HepG2 (cell line): ENCODE measurements around the gene GNB3. TPM values are rescaled to one million over a fixed set of nuclear protein-coding genes. Genes with fewer than 3 reads are reported as not detected.

ENCODE experiments used
- EHMT2 ChIP-seq: fragments of 200-600 bp; sonication (generic); IDR thresholded peaks from 2 replicates; pipeline ENCODE4 v1.7.0; 2017; ENCODE audit warnings: antibody characterized with exemption, low read depth, low read length, borderline replicate concordance
- FOXP1 ChIP-seq, 2 experiments: fragments of 450-650 bp in 1 of 2; IDR thresholded peaks; 2 replicates each; pipeline ENCODE4 v1.6.1; 2017 to 2018; ENCODE audit warnings: antibody characterized with exemption in 1 of 2
- GPN1 ChIP-seq: sonication (generic); formaldehyde crosslinking; IDR thresholded peaks from 2 replicates; pipeline ENCODE4 v1.5.1; 2020; ENCODE audit warnings: missing genetic modification reagents, borderline replicate concordance
- KLF16 ChIP-seq, 2 experiments: sonication (generic) in 1 of 2; formaldehyde crosslinking in 1 of 2; IDR thresholded peaks; 2 replicates each; pipeline versions ENCODE4 v1.6.1 to v1.8.0; 2016 to 2023; ENCODE audit warnings: missing genetic modification reagents in 2 of 2, missing compliant biosample characterization in 1 of 2
- MAFF ChIP-seq: IDR thresholded peaks from 2 replicates; pipeline ENCODE4 v1.6.1; 2011; ENCODE audit warnings: low read depth, low read length, improper control_type of control experiment
- MEIS2 ChIP-seq: sonication (generic); formaldehyde crosslinking; IDR thresholded peaks from 2 replicates; pipeline ENCODE4 v1.9.0; 2021; ENCODE audit warnings: mild to moderate bottlenecking, missing genetic modification reagents
- NRL ChIP-seq: sonication (generic); formaldehyde crosslinking; IDR thresholded peaks from 2 replicates; pipeline ENCODE4 v1.5.0; 2020; ENCODE audit warnings: missing genetic modification reagents, mild to moderate bottlenecking, moderate library complexity, borderline replicate concordance
- PLRG1 ChIP-seq: fragments of 450-650 bp; conservative IDR thresholded peaks from 2 replicates; pipeline ENCODE4 v1.6.1; 2016
- RAD21 ChIP-seq: fragments of 450-650 bp; formaldehyde crosslinking; IDR thresholded peaks from 2 replicates; pipeline ENCODE4 v1.5.0; 2020; ENCODE audit warnings: mild to moderate bottlenecking
- ZEB1 ChIP-seq: IDR thresholded peaks from 2 replicates; pipeline ENCODE4 v1.6.1; 2012; ENCODE audit warnings: mild to moderate bottlenecking, low read depth, inconsistent platforms; ENCODE audit not compliant: insufficient replicate concordance
- ZIK1 ChIP-seq: sonication (generic); formaldehyde crosslinking; IDR thresholded peaks from 2 replicates; pipeline ENCODE4 v1.5.0; 2020; ENCODE audit warnings: mild to moderate bottlenecking, low read depth, missing genetic modification reagents, borderline replicate concordance
- ZNF430 ChIP-seq: sonication (generic); formaldehyde crosslinking; IDR thresholded peaks from 2 replicates; pipeline ENCODE4 v1.9.0; 2021; ENCODE audit warnings: mild to moderate bottlenecking, missing genetic modification reagents
- ZNF7 ChIP-seq: IDR thresholded peaks from 2 replicates; pipeline ENCODE4 v1.6.1; 2016; ENCODE audit warnings: missing biosample characterization, missing genetic modification reagents
- ZNF749 ChIP-seq: sonication (generic); formaldehyde crosslinking; IDR thresholded peaks from 2 replicates; pipeline ENCODE4 v1.8.0; 2022; ENCODE audit warnings: mild to moderate bottlenecking, missing genetic modification reagents, moderate library complexity, borderline replicate concordance
- ZNF790 ChIP-seq: sonication (generic); formaldehyde crosslinking; IDR thresholded peaks from 2 replicates; pipeline ENCODE4 v1.8.0; 2022; ENCODE audit warnings: missing genetic modification reagents, mild to moderate bottlenecking, borderline replicate concordance
- ZNF841 ChIP-seq: sonication (generic); formaldehyde crosslinking; IDR thresholded peaks from 2 replicates; pipeline ENCODE4 v1.8.1; 2023; ENCODE audit warnings: missing genetic modification reagents, borderline replicate concordance
- ZSCAN20 ChIP-seq: sonication (generic); formaldehyde crosslinking; IDR thresholded peaks from 2 replicates; pipeline ENCODE4 v1.4.0; 2020; ENCODE audit warnings: missing genetic modification reagents, mild to moderate bottlenecking, borderline replicate concordance
- polyA plus RNA-seq, 8 experiments: library from polyadenylated mRNA; depleted of rRNA in 3 of 8; stranded (reverse) in 7 of 8; unstranded in 1 of 8; fragments of >200 nt; fragmentation: Illumina TruSeq in 4 of 8; extraction: Trizol in 4 of 8; gene quantifications; 2 replicates each; pipeline versions ENCODE4 v1.2.1 to v1.2.3, GENCODE V29; 2011 to 2016; ENCODE audit warnings: low read depth in 4 of 8, missing spikeins in 1 of 8, mixed read lengths in 1 of 8; ENCODE audit not compliant: insufficient read depth in 1 of 8
- total RNA-seq, 5 experiments: library from RNA; depleted of rRNA; stranded (reverse); fragments of >200 nt; fragmentation: Illumina TruSeq; extraction: Trizol; gene quantifications; 2 replicates each; pipeline ENCODE4 v1.2.3, GENCODE V29; 2016; ENCODE audit warnings: low read depth in 1 of 5
- TF ChIP-seq, protein P1 (sequence below): sonication (generic); formaldehyde crosslinking; IDR thresholded peaks from 2 replicates; pipeline ENCODE4 v1.9.0; 2022; ENCODE audit warnings: low read depth, missing genetic modification reagents
- TF ChIP-seq, protein P2 (sequence below): IDR thresholded peaks from 2 replicates; pipeline ENCODE4 v1.6.1; 2016; ENCODE audit warnings: mild to moderate bottlenecking
- TF ChIP-seq, protein P3 (sequence below): sonication (generic); formaldehyde crosslinking; IDR thresholded peaks from 2 replicates; pipeline ENCODE4 v1.4.0; 2020; ENCODE audit warnings: mild to moderate bottlenecking, missing genetic modification reagents
- TF ChIP-seq, protein P4 (sequence below): sonication (generic); formaldehyde crosslinking; IDR thresholded peaks from 2 replicates; pipeline ENCODE4 v1.4.0; 2020; ENCODE audit warnings: missing genetic modification reagents, borderline replicate concordance
- TF ChIP-seq, protein P5 (sequence below): sonication (generic); formaldehyde crosslinking; IDR thresholded peaks from 2 replicates; pipeline ENCODE4 v1.4.0; 2020; ENCODE audit warnings: missing genetic modification reagents

GNB3 gene
- total and polyA plus RNA-seq, 2 of the 13 experiments (the other 11 are each of a cell fraction or from before 2014, with no cell fraction given), result 1.3 to 3.6 TPM

DNA sequence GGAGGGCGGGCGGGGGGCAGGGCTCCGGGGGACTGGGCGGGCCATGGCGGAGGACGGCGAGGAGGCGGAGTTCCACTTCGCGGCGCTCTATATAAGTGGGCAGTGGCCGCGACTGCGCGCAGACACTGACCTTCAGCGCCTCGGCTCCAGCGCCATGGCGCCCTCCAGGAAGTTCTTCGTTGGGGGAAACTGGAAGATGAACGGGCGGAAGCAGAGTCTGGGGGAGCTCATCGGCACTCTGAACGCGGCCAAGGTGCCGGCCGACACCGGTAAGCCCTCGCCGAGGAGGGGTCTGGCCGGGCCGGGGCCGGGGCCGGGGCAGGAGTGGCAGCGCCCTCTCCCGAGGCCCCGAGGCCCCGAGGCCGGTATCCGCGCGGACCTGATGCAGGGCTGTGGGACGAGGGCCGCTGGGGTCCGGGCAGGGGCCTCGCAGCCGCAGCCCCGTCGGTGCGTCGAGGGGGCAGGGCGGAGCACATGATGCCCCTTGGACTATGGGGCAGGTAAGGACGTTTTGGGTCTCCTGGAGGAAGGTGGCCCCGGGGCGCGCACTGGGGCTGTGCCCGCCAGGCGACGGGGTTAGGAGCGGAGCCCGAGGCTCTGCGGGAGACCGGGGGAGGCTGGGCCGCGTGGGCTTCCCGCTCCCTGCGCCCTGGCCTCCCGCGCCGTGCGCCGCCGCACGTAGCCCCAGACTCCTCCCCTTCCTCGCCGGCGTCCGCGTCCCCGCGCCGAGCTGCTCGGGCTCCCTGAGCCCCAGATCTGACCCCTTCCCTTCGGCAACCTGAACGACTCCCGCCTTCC lies 26.9 kb downstream of the GNB3 start, which contains the start of gene TPI1 (continued):
- peak; percentile 49; the same call in 1 of the 2 replicates for TF ChIP-seq MEIS2 (CRISPR knock-in tag)
- TF ChIP-seq FOXP1 (IDR thresholded peaks at IDR 0.05), result no peak
- no peak for TF ChIP-seq FOXP1 (CRISPR knock-in tag; IDR thresholded peaks at IDR 0.05)
- 0 out of 2 replicates have a peak, but pooled peaks have one; percentile 61 for TF ChIP-seq ZNF790 (CRISPR knock-in tag)
- TF ChIP-seq, protein P1, sequence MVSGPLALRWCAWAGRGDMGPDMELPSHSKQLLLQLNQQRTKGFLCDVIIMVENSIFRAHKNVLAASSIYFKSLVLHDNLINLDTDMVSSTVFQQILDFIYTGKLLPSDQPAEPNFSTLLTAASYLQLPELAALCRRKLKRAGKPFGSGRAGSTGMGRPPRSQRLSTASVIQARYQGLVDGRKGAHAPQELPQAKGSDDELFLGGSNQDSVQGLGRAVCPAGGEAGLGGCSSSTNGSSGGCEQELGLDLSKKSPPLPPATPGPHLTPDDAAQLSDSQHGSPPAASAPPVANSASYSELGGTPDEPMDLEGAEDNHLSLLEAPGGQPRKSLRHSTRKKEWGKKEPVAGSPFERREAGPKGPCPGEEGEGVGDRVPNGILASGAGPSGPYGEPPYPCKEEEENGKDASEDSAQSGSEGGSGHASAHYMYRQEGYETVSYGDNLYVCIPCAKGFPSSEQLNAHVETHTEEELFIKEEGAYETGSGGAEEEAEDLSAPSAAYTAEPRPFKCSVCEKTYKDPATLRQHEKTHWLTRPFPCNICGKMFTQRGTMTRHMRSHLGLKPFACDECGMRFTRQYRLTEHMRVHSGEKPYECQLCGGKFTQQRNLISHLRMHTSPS (CRISPR knock-in tag), result no peak
- no peak for TF ChIP-seq MAFF
- no peak for TF ChIP-seq EHMT2
- TF ChIP-seq, protein P2, sequence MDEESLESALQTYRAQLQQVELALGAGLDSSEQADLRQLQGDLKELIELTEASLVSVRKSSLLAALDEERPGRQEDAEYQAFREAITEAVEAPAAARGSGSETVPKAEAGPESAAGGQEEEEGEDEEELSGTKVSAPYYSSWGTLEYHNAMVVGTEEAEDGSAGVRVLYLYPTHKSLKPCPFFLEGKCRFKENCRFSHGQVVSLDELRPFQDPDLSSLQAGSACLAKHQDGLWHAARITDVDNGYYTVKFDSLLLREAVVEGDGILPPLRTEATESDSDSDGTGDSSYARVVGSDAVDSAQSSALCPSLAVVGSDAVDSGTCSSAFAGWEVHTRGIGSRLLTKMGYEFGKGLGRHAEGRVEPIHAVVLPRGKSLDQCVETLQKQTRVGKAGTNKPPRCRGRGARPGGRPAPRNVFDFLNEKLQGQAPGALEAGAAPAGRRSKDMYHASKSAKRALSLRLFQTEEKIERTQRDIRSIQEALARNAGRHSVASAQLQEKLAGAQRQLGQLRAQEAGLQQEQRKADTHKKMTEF (CRISPR knock-in tag), result peak; percentile 59
- TF ChIP-seq ZNF749 (CRISPR knock-in tag), result peak; percentile 60; the same call in 1 of the 2 replicates
- TF ChIP-seq, protein P3, sequence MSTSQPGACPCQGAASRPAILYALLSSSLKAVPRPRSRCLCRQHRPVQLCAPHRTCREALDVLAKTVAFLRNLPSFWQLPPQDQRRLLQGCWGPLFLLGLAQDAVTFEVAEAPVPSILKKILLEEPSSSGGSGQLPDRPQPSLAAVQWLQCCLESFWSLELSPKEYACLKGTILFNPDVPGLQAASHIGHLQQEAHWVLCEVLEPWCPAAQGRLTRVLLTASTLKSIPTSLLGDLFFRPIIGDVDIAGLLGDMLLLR (CRISPR knock-in tag), result peak; percentile 36
- TF ChIP-seq ZEB1, result no peak
- no peak; the same call in 1 of the 2 replicates for TF ChIP-seq ZIK1 (CRISPR knock-in tag)
- TF ChIP-seq PLRG1, result no peak
- peak in 1 of 2 experiments; percentile 72; a peak in 1 of 4 replicates for TF ChIP-seq KLF16 (CRISPR knock-in tag; IDR thresholded peaks at IDR 0.05)
- TF ChIP-seq GPN1 (CRISPR knock-in tag), result 0 out of 2 replicates have a peak, but pooled peaks have one; percentile 13
- TF ChIP-seq, protein P4, sequence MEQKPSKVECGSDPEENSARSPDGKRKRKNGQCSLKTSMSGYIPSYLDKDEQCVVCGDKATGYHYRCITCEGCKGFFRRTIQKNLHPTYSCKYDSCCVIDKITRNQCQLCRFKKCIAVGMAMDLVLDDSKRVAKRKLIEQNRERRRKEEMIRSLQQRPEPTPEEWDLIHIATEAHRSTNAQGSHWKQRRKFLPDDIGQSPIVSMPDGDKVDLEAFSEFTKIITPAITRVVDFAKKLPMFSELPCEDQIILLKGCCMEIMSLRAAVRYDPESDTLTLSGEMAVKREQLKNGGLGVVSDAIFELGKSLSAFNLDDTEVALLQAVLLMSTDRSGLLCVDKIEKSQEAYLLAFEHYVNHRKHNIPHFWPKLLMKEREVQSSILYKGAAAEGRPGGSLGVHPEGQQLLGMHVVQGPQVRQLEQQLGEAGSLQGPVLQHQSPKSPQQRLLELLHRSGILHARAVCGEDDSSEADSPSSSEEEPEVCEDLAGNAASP (CRISPR knock-in tag), result peak; percentile 52
- TF ChIP-seq, protein P5, sequence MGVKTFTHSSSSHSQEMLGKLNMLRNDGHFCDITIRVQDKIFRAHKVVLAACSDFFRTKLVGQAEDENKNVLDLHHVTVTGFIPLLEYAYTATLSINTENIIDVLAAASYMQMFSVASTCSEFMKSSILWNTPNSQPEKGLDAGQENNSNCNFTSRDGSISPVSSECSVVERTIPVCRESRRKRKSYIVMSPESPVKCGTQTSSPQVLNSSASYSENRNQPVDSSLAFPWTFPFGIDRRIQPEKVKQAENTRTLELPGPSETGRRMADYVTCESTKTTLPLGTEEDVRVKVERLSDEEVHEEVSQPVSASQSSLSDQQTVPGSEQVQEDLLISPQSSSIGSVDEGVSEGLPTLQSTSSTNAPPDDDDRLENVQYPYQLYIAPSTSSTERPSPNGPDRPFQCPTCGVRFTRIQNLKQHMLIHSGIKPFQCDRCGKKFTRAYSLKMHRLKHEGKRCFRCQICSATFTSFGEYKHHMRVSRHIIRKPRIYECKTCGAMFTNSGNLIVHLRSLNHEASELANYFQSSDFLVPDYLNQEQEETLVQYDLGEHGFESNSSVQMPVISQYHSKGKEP (CRISPR knock-in tag), result peak; percentile 77; the same call in 1 of the 2 replicates
- peak; percentile 93; the same call in 1 of the 2 replicates for TF ChIP-seq ZNF430 (CRISPR knock-in tag)
- TF ChIP-seq ZSCAN20, result peak; percentile 86
- TF ChIP-seq ZNF7 (CRISPR knock-in tag), result no peak
- TF ChIP-seq NRL (CRISPR knock-in tag), result no peak
- no peak; the same call in 1 of the 2 replicates for TF ChIP-seq ZNF841 (CRISPR knock-in tag)
- peak; percentile 59 for TF ChIP-seq RAD21
